Measurements from ENCODE around the gene DRC3.
"Not testable (repeated sequence)": the region's sequence is repeated elsewhere in the genome, so short reads cannot be mapped to it uniquely, and the experiment has no call there.

Gene DRC3

GRCh38 chr17:17994271-17995069 lies 21.8 kb downstream of the DRC3 start:
- peak; percentile 26 for DNase-seq (ENCODE audit: low spot score)

GRCh38 chr17:17995887-17996286 lies 23.2 kb downstream of the DRC3 start:
- DNase-seq (ENCODE audit: low spot score), result not testable (repeated sequence)

GRCh38 chr17:17998934-17999333 lies 26.3 kb downstream of the DRC3 start:
- DNase-seq (ENCODE audit: low spot score), result no peak

GRCh38 chr17:17999364-18000029 lies 26.8 kb downstream of the DRC3 start:
- no peak for DNase-seq (ENCODE audit: low spot score)

- no peak for DNase-seq (ENCODE audit: low spot score)
Observed at GRCh38 chr17:18000030-18000408, 27.4 kb downstream of the DRC3 start.

DNA sequence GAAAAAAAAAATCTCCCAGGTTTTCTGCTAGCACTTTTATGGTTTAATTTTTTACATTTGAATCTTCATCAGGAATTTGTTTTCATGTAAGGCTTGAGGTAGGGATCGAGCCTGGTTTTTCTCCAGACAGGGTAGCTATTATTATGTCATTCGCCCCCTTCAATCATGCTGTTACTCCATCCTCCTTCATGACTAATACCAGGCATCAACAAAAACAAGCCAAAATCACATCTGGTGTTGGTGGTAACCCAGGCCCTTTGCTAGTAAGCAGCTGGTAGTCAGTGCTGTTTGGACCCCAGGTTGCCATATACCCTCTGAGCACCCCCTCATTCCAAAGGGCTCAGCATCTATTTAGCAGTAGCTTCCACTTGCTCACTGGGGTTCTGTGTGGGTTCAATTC lies 29.5 kb downstream of the DRC3 start:
- peak; percentile 47 for DNase-seq (ENCODE audit: low spot score)

GRCh38 chr17:18004345-18004744 lies 31.7 kb downstream of the DRC3 start:
- no peak for DNase-seq (ENCODE audit: low spot score)

DNA sequence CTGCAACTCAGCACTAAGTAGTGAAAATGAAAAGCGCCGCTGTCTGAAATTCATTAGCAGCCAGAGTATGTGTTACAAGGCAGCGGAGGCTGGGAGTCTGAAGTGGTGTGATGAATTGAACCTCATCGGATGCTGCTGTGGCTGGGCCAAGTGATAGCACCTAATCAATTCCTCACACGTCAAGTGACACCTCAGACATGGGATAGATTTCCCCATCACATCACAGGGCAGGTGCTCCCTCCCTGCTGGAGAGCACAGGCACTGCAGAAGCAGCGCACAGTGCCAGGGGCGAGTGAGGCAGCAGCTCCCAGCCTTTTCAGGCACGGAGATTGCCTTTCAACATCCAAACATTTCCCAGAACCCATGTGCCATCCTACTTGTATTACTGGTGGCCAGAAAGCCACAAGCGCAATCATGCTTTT lies 32.2 kb downstream of the DRC3 start:
- no peak for DNase-seq (ENCODE audit: low spot score)

DNA sequence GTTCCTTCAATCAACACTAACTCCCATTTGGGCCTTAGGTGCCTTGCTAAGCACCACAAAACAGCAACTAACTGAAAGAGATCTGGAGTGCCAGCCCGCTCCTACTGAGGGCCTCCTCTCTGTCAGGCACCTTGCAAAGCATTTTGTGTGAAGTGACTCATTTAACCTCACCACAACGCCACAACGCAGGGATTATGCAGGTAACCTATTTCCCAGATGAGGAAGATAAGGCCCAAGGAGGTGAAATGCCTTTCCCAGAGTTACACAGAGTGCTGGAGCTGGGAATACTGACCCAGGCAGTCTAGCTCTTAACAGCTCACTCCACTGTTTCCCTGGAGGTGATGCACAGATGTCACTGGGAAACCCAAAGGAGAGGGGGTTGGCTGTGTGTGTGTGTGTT lies 32.8 kb downstream of the DRC3 start:
- no peak for DNase-seq (ENCODE audit: low spot score)

GRCh38 chr17:18006495-18007239 lies 34.0 kb downstream of the DRC3 start:
- DNase-seq (ENCODE audit: low spot score), result no peak

GRCh38 chr17:18008496-18009268 lies 36.0 kb downstream of the DRC3 start:
- peak; percentile 86 for DNase-seq (ENCODE audit: low spot score)

DNA sequence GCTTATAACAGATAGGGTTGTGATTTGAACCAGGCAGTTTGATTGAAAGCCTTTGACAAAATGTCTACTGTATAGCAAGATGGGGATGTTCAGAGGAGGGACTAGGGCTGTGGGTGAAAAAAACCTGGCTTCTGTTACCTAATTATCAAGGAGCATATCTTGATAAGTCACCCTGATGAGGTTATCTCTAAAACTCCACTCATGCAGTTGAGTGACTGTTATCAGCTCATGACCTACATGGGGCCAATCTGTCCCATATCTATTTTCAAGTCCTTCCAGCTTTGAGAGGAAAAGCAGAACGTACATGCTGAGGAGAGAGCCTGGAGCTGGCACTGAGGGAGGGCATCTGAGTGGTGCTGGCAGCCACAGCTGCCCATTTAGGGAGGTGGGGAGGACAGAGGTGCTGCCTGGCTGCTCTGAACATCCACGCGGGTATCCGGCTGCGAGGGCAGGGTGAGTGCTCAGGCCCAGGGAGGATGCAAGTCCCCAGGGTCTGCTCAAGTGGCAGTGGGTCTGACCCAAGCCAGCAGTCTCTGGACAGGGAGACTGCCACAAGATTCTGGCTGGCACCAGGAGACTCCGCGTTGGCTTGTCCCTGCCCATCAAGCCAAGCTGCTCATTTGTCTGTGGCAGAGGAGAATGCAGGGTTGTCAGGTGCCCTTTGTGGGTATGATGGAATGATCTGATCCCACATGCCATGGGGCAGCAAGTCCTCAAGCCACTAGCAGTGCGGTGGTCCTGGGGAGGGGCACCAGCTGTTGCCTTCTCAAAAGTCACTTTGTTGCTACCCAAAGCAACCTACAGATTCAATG lies 37.2 kb downstream of the DRC3 start:
- DNase-seq (ENCODE audit: low spot score), result no peak

DNA sequence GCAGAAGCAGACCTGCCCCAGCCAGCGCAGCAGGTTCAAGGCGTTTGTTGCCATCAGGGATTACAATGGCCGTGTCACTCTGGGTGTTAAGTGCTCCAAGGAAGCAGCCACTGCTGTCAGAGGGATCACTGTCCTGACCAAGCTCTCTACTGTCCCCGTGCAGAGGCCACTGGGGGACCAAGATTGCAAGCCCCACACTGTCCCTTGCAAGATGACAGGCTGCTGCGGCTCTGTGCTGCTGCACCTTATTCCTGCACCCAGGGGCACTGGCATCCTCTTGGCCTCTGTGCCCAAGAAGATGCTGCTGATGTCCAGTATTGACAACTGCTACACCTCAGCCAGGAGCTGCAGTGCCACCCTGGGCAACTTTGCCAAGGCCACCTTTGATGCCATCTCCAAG lies 38.6 kb downstream of the DRC3 start:
- DNase-seq (ENCODE audit: low spot score), result no peak

GRCh38 chr17:18014006-18014405 lies 41.3 kb downstream of the DRC3 start:
- DNase-seq (ENCODE audit: low spot score), result no peak

DNA sequence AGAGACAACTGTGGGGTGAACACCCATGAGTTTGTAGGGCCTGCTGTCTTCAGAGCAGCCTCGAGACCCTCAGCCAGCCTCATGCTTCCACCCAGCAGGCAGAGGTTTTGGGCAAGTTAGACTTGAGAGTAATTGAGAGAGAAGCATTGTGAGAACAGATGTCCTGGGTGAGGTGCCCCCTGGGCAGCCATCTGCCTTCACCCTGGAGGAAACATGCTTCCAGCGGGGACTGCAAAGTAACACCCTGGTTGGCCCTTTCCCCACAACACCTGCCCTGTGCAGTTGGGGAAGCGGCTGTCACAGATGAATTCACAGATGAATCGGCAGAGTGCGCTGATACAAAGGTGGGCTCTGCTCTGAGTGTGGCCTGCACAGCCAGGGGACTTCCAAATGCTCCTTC lies 42.9 kb downstream of the DRC3 start:
- no peak for DNase-seq (ENCODE audit: low spot score)

DNA sequence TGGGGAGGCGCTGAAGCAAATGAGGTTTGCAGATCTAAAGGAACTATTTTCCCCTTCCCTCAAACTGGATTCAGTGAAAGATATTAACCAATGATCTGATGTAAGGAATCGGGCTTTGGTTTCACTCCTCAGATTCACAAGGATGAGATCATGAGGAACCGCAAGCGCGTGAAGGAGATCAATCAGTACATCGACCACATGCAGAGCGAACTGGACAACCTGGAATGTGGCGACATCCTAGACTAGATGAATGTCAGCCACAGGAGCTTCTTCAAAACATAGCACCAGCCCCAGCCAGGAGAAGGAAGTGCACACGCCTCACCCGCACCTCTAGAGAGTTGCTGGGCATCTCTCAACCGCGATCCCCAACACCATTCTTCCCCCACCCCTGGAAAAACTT lies 43.8 kb downstream of the DRC3 start:
- DNase-seq (ENCODE audit: low spot score), result no peak

DNA sequence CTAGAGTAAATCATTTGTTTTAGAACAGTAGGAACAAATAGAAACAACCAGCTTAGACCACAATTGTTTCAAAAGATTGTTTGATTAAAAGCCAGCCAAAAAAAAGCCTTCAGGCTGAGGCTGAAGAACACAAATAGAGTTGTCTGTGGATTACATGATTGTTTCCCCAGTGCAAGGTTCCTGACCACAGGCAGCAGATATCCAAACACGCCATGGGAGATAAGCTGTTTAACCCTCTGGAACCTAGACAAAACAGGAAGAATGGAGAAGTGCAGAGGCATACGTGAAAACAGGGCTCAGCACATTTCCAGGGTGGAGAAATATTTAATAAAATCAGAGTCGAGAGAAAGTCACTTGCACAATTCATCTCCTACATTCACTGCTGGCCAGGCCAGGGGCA lies 45.3 kb downstream of the DRC3 start:
- DNase-seq (ENCODE audit: low spot score), result no peak

GRCh38 chr17:18018411-18018921 lies 45.8 kb downstream of the DRC3 start:
- DNase-seq (ENCODE audit: low spot score), result no peak

DNA sequence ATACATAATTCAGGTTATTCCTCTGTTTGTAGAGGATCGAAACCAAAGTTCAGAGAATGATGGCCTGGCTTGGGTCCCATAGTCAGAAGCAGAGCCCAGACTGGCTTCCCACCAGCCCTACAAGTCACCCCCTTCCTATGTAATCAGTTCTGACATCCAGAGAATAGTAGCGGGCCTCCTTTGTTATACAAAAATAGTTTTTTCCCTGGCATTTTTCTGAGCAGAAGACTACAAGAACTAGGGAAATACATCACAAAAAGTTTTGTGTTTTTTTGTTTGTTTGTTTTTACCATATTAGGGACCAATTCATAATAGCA lies 47.1 kb downstream of the DRC3 start:
- DNase-seq (ENCODE audit: low spot score), result no peak

- DNase-seq (ENCODE audit: low spot score), result no peak
Observed at GRCh38 chr17:18020971-18021370, 48.3 kb downstream of the DRC3 start.

GRCh38 chr17:18021372-18021771 lies 48.7 kb downstream of the DRC3 start:
- no peak for DNase-seq (ENCODE audit: low spot score)

Measured in AG20443 (cell line).